Left ventricle myocardium inferior (tissue), 1 donor: ENCODE results near the gene MEI1. TPM values are rescaled to one million over a fixed set of nuclear protein-coding genes. Genes with fewer than 3 reads are reported as not detected.
"Not testable (repeated sequence)": the region's sequence is repeated elsewhere in the genome, so short reads cannot be mapped to it uniquely, and the experiment has no call there.

ENCODE experiments used
- DNase-seq: peaks from one replicate; pipeline ENCODE4 v3.0.0-alpha.2; 2020
- H3K27ac ChIP-seq: fragments of 200-600 bp; replicated peaks from 2 replicates; pipeline ENCODE4 v1.8.0; 2021
- H3K27me3 ChIP-seq: fragments of 200-600 bp; 2 replicates; pipeline ENCODE4 v1.8.0; 2021; ENCODE audit warnings: low read depth
- H3K36me3 ChIP-seq: fragments of 200-600 bp; 2 replicates; pipeline ENCODE4 v1.8.0; 2021
- H3K4me1 ChIP-seq: fragments of 200-600 bp; 2 replicates; pipeline ENCODE4 v1.8.0; 2021
- H3K4me3 ChIP-seq: fragments of 200-600 bp; 2 replicates; pipeline ENCODE4 v1.8.0; 2021; ENCODE audit warnings: mild to moderate bottlenecking, moderate library complexity
- H3K9me3 ChIP-seq: fragments of 200-600 bp; replicated peaks from 2 replicates; pipeline ENCODE4 v1.8.0; 2021
- intact Hi-C: fragments of 100-400 bp; cut with micrococcal nuclease; formaldehyde crosslinking; loops from one replicate; pipeline ENCODE4 v1.11.0; 2022
- total RNA-seq: library from RNA; stranded (reverse); fragmentation: NEBNext Ultra II Directional; extraction: Animal tissue kit (Norgen Biotek cat#: 25700); gene quantifications from one replicate; pipeline ENCODE4 v1.2.1, GENCODE V29; 2021
- TF ChIP-seq, protein P1 (sequence below): fragments of 200-600 bp; IDR thresholded peaks from 2 replicates; pipeline ENCODE4 v1.8.0; 2021; ENCODE audit warnings: antibody characterized with exemption, mild to moderate bottlenecking, borderline replicate concordance
- donor health status: DM: no; HTN: yes; CAD: no; lungs with severe emphysema.

Gene MEI1
- total RNA-seq, 1 donor from 2014 or later: 0.74 TPM

- intact Hi-C loops: no loop called here
- H3K27me3 ChIP-seq: no peaks in the 10 kb centered on the region
- TF ChIP-seq, protein P1, sequence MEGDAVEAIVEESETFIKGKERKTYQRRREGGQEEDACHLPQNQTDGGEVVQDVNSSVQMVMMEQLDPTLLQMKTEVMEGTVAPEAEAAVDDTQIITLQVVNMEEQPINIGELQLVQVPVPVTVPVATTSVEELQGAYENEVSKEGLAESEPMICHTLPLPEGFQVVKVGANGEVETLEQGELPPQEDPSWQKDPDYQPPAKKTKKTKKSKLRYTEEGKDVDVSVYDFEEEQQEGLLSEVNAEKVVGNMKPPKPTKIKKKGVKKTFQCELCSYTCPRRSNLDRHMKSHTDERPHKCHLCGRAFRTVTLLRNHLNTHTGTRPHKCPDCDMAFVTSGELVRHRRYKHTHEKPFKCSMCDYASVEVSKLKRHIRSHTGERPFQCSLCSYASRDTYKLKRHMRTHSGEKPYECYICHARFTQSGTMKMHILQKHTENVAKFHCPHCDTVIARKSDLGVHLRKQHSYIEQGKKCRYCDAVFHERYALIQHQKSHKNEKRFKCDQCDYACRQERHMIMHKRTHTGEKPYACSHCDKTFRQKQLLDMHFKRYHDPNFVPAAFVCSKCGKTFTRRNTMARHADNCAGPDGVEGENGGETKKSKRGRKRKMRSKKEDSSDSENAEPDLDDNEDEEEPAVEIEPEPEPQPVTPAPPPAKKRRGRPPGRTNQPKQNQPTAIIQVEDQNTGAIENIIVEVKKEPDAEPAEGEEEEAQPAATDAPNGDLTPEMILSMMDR: no peak
- peaks cover 87% of the 10 kb centered on the region for H3K36me3 ChIP-seq
- DNase-seq: no peak
- no peak overlapping the region for H3K4me3 ChIP-seq
- peaks cover 23% of the 10 kb centered on the region for H3K4me1 ChIP-seq
- peak overlapping the region; percentile 88 for H3K27ac ChIP-seq
- no peaks in the 10 kb centered on the region for H3K9me3 ChIP-seq
These were observed 37.6 kb upstream of the MEI1 start for GRCh38 chr22:41661713-41662112.

DNA sequence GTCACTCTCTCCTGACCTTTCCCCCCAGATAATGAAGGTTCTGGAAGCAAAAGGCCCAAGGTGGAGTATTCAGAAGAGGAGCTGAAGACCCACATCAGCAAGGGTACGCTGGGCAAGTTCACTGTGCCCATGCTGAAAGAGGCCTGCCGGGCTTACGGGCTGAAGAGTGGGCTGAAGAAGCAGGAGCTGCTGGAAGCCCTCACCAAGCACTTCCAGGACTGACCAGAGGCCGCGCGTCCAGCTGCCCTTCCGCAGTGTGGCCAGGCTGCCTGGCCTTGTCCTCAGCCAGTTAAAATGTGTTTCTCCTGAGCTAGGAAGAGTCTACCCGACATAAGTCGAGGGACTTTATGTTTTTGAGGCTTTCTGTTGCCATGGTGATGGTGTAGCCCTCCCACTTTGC, 35.7 kb upstream of the MEI1 start:
- H3K27me3 ChIP-seq, intact Hi-C loops, H3K4me3 ChIP-seq, H3K9me3 ChIP-seq, DNase-seq: not testable (repeated sequence)
- Histone ChIP-seq H3K36me3 (peaks cover 68% of the 10 kb centered on the region), H3K4me1 (peaks cover 32% of the 10 kb centered on the region), H3K27ac (peak overlapping the region; percentile 1)

DNA sequence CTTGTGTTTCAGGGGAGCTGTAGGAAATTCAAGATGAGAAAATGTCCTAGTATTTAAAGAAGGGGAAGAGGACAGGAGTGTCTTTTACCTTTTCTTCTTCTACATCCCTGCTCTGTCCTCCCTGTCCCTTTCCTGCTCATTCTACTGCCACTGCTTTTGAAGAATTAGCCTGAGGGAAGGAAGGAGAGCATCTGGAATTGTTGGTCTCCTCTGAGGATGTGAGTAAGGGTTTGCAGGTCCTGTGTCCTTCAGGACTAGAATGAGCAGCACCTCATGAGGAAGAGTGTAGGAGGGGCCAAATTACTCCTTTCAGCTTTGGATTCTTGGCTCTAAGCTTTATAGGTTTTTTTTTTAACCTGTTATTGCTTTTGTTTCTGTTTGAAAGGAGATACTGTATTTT, 34.8 kb upstream of the MEI1 start:
- Histone ChIP-seq H3K9me3 (no peaks in the 10 kb centered on the region), H3K27ac (no peak overlapping the region), H3K27me3 (no peaks in the 10 kb centered on the region), H3K4me3 (no peak overlapping the region), H3K36me3 (peaks cover 59% of the 10 kb centered on the region), H3K4me1 (peaks cover 26% of the 10 kb centered on the region)
- intact Hi-C loops: no loop called here
- no peak for DNase-seq
- TF ChIP-seq, protein P1: no peak

- H3K27ac ChIP-seq: no peak overlapping the region
- no peak for DNase-seq
- peaks cover 54% of the 10 kb centered on the region for H3K36me3 ChIP-seq
- intact Hi-C loops: no loop called here
- H3K4me3 ChIP-seq: no peak overlapping the region
- no peaks in the 10 kb centered on the region for H3K27me3 ChIP-seq
- H3K9me3 ChIP-seq: no peaks in the 10 kb centered on the region
- peaks cover 22% of the 10 kb centered on the region for H3K4me1 ChIP-seq
- TF ChIP-seq, protein P1: no peak
These were observed 34.4 kb upstream of the MEI1 start for GRCh38 chr22:41664951-41665350.

DNA sequence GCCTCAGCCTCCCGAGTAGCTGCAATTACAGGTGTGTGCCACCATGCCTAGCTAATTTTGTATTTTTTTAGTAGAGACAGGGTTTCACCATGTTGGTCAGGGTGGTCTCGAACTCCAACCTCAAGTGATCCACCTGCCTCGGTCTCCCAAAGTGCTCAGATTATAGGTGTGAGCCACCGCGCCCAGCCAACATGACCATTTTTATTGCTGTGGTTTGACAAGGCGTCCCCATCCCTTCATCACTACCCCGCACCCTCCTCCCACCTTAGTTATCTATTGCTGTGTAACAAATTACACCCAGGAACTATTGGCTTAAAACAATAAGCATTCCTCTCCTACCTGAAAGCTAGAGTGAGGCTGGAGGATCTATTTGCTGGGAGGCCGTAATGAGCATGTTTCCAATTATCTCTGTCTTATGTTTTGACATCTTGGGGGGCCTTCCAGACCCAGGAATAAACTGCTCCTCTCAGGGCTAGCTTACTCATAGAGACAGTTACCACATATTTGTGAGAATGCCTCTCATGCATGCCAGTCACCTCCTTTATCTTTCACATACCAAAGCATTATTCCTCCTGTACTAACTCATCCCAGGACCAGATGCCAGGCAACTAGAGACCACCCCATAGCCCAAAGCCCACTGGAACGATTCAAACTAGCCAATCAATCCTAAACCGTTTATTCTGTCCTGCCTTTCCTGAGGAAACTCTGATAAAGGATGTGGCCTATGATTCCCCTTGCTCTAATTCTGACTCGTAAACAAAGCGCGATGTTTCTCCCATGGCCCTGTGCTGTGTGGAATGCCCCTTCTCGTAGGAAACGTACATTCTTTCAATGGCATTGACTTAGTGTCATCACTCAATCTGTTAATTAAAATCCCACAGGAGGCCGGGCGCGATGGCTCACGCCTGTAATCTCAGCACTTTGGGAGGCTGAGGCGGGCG, 30.1 kb upstream of the MEI1 start:
- Histone ChIP-seq H3K27me3 (no peaks in the 10 kb centered on the region), H3K9me3 (no peaks in the 10 kb centered on the region), H3K36me3 (peaks cover 19% of the 10 kb centered on the region), H3K4me3 (no peak overlapping the region), H3K27ac (no peak overlapping the region), H3K4me1 (peaks cover 18% of the 10 kb centered on the region)
- no peak for DNase-seq
- TF ChIP-seq, protein P1: no peak
- intact Hi-C loops: no loop called here

DNA sequence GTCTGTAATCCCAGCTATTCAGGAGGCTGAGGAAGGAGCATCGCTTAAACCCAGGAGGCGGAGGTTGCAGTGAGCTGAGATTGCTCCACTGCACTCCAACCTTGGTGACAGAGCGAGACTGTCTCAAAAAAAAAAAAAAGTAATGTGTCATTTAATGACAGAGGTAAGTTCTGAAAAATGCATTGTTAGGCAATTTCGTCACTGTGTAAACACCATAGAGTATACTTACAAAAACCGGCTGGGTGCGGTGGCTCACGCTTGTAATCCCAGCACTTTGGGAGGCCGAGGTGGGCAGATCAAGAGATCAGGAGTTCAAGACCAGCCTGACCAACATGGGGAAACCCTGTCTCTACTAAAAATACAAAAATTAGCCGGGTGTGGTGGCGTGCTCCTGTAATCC, 27.2 kb upstream of the MEI1 start:
- H3K27me3 ChIP-seq, H3K9me3 ChIP-seq, intact Hi-C loops, H3K27ac ChIP-seq, DNase-seq, H3K4me3 ChIP-seq: not testable (repeated sequence)
- Histone ChIP-seq H3K36me3 (peaks cover 12% of the 10 kb centered on the region), H3K4me1 (peaks cover 42% of the 10 kb centered on the region)
